ENCODE results near the gene HNRNPH1.

The HNRNPH1 gene

DNA sequence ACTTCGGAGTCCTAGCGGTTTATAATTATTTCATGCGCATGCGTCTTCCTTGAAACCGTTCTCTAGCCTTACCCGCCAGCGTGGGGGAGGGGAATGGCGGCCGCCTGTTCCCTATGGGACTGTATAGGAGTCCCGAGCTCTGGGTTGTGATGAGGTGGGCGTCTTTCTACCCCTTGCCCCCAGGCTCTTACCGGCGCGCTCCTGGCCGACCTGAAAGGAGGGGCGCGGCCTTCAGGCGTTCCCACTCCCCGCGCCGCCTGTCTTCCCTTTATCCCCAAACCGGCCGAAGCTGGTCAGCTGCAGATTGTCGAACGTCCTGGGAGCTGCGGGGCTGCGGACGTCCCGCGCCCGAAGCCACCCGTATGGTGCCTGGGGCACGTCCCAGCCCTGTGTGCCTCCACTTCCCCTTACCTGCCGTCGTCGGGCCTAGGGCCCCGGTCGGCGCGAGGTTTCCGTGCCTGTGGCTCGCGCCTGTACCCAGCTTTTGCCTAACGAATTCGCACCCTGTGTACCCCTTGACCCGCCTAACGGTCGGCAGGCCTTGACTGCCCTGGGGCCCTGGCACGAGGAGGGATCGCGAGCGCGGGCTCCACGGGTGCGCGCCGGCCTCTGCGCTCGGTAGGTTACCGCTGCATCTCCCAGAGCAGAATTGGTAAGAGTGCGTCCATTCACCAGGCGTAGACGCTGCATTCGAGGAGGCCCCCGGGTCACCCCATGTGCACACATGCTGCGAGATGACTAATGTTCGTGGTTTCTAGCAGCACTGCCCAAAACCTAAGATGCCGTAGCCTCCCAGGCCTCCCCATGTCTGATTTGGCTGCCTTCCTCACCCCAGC lies 653 bp upstream of the HNRNPH1 start:
- no peak for DNase-seq (ENCODE audit: low read depth)

DNA sequence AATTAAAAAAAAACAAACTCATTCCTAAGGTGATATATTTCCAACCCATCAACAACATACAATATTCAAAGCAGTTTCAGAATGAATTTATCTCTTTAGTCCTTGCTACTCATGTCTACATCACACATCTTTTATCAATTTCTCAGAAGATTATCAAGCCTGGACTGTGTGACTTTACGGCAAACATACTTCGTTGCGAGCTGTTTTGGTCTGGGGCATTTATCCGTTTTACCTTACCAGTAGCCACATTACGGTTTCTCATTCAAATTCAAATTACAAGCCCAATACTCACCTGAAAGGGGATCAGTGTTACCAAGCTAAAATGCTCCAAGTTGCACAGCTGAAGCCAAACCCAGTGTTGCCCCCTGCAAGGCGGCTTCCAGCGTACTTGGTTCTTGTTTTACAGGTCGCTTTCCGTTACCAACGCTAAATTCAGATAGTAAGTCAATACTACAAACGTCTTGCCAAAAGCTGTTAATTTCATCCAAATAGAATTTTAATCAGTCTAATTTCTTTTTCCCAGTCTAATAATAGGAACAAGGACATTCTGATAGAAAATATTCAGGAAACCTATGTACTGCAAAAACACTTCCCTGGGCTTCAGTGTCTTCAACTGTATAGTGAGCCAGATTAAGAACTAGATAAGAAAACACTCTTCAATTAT lies 1.8 kb downstream of the HNRNPH1 start:
- no peak for DNase-seq (ENCODE audit: low read depth)

DNA sequence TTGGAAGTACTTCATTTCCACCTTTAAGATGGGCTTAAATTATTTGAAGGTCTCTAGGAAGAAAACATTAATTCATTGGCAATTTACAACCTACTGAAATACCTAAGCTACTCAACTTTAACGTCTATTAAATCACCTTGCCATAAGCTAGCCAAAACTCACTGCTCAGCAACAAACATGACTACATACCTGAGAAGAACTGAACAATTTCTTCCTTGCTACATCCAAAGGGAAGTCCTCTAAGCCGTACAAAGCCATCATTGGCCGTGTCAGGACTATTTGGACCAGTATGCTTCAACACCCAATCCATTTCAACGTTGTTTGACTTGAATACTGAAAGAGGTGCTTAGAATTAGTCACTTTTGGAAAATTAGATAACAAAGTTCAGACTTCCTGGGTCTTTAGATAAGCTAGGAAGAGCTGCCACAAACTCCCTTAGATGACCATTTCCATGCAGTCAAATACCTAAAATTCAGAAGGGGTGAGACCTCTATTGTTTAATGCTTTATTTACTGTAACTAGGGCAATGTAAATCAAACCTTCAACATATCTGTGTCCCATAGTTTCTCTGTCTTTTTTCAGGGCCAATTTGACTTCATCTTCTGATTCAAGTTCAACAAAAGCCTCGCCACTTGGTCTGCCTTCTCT lies 2.6 kb downstream of the HNRNPH1 start:
- no peak for DNase-seq (ENCODE audit: low read depth)

DNA sequence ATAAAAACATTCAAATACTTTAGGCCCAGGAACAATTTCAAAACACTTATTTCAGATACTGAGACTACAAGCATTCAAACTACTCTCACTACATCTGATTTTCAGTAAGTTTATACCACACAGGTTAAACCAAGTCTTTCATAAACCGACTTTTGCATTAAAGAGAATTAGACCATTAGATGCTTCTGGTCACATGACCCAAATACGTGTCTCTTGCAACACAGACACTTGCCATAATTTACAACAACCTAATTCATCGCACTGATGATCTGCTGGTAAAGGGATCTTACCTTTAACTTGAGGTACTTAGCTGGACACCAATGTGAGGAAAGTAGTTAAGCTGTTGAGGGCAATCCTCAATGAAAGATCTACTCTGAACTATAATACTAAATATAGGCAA lies 3.2 kb downstream of the HNRNPH1 start:
- DNase-seq (ENCODE audit: low read depth): no peak

DNA sequence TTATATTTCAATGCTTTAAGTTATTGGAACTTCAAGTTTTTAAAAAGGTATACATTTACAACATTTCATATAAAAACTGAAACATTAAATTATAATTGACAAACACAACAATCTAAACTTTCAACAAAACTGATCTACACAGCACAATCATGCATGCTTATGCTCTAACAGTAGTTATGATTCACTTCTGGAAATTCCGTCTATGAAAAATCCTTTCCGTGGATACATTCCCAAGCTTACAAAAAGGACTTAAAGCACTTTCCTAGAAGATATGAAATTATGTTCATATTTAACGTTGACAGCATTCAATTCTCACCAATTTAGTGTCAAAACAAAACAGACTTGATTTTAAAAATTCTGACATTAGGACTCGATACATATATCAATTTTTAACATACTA lies 3.7 kb downstream of the HNRNPH1 start:
- no peak for DNase-seq (ENCODE audit: low read depth)

DNA sequence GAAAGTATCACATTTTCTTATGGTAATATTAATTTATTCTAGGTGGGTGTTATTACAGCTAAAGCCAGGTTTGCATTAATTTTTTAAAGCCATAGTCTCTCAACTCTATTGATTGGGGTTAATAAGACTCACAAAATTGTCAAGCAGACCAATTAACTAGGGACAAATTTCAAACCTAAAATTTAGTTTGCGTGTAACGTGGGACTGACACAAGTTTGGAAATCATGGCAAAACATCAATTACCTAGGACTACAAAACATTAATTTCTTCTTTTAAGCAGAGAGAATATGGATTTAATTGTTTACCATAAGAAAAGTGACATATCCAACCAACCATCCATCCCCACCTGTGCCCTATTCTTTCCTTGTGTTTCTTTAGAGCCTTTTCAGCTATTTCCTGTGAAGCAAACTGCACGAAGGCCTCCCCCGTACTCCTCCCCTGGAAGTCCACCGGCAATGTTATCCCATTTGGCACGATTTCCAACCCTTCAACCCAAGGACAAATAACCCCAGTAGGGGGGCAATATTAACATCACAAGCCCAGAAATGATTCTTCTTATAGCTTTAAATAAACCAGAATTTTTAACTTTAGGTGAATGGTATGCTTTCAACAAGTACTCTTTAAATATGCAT lies 4.4 kb downstream of the HNRNPH1 start:
- no peak for DNase-seq (ENCODE audit: low read depth)

DNA sequence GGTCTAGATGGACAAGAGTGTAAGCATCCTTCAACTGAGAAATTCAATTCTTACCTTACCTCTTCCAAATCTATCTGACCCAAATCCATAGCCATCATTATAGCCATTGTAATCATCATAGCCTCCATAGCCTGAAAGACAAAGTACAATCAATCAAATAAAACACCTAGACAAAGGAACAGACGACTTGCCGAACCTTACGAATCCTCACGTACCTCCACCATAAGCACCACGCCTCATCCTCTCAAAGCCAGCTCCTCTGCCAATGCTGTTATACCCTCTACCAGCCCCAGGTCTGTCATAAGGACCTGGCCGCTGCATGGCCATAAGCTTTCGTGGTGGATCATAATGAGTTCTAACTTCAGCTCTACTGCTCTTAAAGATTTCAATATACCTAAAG lies 5.5 kb downstream of the HNRNPH1 start:
- DNase-seq (ENCODE audit: low read depth): no peak

DNA sequence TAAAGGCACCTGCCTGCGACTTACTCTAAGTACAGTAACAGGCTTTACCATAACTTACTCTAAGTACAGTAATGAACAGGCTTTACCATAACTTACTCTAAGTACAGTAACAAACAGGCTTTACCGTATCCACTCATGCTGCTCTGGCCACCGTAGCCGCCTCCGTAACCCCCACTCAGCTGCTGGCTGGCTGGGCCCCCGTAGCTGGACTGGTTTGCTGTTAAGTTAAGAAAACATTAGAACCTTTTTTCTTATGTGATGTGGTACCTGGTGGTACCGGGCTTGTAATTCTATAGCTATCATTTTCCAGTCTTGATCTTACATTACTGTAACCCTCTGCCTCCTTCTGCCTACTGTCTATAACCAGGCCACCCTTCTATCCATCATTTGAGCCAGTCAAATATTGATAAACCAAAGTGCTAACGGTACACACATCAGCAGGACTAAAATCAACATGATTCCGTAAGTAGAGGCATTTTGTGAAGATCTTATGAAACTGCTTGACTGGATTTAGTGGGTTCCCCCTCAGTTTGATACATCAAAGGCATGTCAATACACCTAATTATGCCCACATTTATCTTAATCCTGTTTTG lies 7.4 kb downstream of the HNRNPH1 start:
- DNase-seq (ENCODE audit: low read depth): no peak

DNA sequence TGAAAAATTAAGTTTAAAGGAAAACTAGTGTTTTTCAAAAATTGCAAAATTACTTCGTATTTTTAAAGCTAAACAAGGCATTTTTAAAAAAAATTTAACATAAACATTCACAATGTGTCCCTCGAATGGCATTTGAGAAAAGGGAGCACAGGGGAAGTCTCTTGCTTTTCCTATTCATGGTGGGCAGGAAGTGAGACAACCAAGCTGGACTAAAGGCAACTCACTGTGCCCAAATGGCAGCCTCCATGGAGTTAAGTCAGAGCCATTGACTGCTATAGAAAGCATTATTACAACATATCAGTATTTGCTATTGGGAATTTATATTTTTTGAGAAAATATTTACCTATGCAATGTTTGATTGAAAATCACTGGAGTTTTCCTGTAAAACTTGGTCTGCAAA lies 8.3 kb downstream of the HNRNPH1 start:
- DNase-seq (ENCODE audit: low read depth): no peak

DNA sequence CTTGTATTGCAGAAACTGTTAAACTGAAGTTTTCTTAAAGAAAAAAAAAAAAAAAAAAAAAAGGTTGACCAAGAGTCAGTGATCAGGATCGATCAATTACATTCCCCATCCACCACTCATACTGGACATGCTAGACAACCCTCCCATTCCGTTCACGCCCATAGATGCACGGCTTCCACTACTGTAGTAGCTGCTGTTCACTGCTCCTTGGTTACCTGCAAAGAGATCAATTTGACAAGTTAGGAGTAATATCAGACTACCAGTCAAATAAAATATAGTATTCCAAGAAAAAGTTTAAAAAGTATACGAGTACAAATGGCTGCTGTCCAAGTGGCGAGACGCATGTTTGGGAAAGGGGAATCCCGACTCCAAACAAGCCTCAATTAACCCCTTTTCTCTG lies 8.7 kb downstream of the HNRNPH1 start:
- no peak for DNase-seq (ENCODE audit: low read depth)

DNA sequence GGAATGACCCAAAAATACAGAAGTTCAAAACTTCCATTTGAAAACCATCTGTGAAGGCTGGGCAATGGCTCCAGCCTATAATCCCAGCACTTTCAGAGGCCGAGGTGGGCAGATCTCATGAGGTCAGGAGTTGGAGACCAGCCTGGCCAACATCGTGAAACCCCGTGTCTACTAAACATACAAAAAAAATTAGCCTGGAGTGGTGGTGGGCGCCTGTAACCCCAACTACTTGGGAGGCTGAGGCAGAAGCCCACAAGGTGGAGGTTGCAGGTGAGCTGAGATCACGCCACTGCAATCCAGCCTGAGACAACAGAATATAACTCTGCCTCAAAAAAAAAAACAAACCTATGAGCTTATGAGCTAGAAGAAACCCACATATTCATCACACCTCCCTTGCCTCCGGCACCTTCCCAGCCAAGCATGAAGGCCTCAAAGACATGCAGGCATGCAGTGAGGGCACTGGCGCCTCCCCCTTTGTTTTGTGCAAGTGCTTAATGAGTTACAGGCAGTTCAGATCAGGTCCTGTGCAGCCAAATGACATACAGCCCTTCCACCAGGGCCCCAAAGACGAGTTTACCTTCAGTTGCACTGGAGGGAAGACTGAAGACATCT lies 9.9 kb downstream of the HNRNPH1 start:
- DNase-seq (ENCODE audit: low read depth): no peak

DNA sequence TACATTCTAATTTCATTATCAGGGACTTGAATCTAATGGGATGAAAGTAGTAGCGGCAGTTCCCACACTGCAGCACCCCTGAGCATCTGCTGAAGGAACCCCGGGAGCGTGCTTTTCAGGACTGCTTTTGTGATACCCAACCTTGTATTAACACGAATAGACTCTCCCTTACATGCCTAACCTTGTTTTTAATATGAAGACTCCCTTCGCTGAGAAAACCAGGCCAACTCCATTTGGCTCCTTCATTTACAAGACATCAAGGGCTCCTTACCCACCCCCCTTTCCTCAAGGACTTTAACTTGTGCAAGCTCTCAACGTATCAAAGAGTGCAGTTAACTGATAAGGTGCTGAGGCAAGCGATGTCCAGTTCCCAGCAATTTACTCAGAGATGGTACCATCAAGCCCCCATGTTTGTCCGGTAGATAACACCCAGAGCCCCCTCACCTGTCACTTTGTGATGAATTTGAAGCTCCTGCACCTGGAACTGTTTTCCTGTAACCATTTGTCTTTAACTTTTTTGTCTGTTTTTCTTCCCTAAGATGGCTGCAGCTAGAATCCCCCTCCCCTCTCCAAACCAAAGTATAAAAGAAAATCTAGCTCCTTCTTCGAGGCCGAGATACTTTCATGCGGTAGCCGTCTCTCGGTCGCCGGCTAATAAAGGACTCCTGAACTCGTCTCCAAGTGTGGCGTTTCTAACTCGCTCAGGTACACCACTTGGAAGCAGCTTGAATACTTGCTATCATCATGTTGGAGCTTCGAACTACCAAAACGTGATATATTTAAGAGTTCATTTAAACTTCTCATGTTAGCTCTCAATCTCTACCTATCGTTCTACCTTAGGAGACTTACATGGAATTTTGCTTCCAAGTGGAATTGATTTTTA lies 10.7 kb downstream of the HNRNPH1 start:
- no peak for DNase-seq (ENCODE audit: low read depth)

DNA sequence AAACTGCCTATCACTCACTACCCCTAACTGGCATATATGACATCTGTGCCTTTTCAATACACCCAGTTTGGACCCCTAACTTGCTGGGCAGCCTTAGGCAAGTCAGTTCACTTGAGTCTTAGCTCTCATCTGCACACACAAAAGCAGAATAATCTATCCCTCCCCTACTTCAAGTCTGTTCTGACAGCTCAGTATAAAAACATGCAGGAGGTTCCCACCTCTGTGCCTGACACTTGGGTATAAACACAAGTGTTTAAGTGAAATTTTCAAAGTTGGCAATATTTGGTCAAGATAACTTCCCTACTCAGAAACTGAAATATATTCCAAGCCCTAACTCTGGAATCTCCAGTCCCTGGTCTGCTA lies 12.6 kb downstream of the HNRNPH1 start:
- DNase-seq (ENCODE audit: low read depth): no peak

DNA sequence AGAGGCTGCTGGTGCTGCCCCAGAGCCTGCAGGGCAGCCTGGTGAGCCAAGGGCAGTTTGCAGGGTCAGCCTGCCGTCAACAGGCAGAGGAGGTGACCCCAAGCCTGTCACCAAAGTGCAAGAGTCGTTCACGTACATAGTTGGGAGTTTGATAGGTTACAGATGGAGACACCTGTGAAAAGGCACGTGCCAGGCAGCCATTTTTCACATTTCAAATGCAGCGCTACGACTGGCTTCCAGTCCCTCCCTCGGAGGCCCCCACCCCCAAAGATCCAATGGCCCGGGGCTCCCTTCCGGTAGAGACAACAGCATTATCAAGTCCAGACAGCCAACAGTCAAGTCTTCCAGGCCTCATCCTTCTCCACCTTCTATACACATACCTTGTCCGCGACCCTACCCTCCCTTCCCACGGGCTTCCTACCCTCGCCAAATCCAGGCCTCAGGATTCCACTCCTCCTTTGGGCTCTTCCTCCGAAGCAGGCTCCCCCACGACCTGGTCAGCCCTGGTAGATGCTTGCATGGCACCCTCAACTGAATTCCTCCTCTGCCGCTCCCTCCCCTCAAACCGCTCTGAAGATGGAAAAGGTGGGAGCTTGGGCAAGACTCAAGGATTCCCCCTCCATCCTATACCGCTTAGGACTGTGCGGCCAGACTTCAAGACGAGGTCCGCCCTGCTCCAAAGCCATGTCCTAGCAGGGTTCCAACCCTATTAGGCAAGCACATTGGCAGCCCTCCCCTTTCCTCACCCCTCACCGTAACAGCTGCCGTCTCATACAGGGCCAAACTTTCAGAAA lies 13.2 kb downstream of the HNRNPH1 start:
- no peak for DNase-seq (ENCODE audit: low read depth)

DNA sequence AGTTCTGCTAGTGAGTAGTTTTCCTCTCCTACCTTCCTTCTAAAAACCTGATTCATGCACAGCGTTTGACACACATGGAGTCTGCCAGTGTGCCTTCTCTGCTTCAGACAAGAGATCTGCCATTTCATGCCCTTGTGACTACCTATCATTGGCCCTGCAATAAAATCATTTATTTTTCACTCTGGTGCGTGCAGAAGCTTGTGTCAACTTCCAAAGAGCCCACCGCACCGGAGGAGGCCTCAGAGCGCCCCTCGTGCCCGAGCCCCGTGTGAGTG lies 13.7 kb downstream of the HNRNPH1 start:
- no peak for DNase-seq (ENCODE audit: low read depth)

DNA sequence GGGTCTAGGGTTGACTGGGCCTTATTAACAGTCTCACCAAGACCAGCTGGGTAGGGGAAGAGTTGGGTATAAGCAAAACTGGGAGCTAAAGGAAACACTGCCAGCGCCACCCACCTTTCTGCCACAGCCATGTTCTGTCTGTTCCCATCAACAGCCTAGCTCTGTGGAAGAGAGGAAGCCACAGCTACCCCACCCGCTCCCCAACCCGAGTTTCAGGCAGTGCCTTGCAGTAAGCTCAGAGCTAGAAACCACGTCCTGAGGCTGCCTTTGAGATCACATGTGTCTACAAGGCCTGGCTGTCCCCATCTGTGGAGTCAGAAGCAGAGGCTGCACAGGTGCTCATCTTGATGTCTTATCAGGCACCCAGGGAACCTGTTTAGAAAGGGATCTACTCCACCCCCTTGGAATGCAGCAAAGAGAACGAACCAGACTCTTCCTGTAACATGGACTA lies 15.3 kb downstream of the HNRNPH1 start:
- DNase-seq (ENCODE audit: low read depth): no peak

DNA sequence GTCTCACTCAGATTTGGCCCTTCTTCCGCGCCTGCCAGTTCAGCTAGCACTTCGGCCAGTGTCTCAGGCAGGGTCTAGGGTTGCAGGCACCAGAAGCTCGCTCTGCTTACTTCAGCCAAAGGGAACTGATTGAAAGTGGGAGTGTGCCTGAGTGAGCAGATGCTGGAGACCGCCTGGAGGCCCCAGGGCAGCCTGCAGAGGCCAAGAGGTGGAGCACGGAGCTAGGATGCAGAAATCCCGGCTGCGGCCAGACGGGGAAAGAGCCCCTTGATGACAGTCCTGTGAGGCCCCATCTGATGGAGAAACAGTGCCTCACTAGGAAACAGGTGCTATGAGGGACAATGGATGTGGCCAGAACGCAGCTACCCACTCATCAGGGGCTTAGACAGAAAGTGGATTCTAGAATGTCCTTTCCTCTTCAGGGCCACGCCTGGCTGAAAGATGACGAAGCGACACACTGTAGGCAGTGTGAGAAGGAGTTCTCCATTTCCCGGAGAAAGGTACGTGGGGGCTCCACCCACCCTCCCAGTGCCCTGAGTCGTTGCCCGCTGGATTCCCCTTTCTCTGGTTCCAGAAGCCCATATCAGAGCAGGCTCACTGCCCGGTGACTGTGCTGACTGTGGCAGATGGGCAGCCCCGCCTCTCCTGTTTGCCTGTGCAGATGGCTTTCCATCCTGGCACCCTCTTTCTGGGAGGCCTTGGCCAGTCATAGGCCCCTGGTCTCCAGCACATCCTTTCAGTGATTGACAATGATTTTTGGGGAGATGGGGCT lies 16.1 kb downstream of the HNRNPH1 start:
- no peak for DNase-seq (ENCODE audit: low read depth)

DNA sequence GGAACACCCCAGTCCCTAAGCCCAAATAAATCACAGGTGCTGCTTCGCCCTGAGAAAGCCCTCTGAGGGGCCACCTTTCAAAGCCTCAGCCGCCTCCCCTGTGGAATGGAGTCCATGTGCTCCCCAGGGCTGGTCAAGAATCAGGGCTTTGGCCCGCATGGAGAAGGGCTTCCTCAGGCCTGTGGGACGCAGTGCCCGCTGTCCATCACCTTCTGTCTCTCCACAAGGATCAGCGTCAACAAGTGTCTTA lies 16.6 kb downstream of the HNRNPH1 start:
- no peak for DNase-seq (ENCODE audit: low read depth)

DNA sequence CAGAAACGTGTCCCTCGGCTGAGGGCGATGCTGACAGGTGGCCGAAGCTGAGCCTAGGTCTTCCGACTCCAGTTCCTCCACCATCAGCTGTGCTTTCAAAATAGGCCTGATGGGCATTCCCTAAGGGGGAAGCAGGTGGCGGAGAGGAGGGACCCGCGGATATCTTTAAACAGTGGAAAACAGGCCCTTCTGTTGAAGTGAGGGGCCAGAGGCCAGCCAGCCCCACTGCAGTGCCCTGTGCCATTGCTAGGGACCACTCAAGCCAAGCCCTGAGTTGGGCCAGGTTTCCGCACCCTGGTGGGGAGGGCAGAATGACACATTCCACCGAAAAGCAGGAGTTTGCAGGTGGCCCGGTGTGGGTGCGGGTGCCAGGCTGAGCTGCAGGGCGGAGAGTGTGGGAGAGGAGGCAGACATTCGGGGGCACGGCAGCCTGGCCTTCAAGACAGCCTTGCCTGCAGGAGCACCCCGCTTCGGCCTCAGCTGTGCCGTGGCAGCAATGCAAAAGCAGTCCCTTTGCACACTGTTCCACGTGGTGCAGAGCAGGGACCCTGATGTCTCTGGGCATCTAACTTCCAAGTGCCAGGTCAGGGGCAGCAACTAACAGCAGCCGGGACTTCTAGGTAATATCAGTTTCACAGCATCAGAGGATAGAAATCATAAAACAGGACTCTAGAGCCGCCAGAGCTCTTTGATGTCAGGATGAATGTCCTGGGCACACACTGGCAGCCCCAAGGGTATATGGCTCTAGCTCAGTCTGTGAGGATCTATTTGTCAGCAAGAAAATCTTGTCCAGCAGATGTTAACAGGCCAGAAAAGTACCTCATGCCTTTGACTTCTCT lies 17.2 kb downstream of the HNRNPH1 start:
- DNase-seq (ENCODE audit: low read depth): no peak
